NCI-H226 (cell line): ENCODE measurements around the gene FRMD4A.
"Not testable (repeated sequence)": the region's sequence is repeated elsewhere in the genome, so short reads cannot be mapped to it uniquely, and the experiment has no call there.

Source experiments
- DNase-seq: peaks from one replicate; pipeline ENCODE4 v3.0.0-alpha.2; 2015

The FRMD4A gene

GRCh38 chr10:13801907-13802288 is 528.8 kb downstream of the FRMD4A start:
- no peak for DNase-seq

- DNase-seq, result no peak
Observed at GRCh38 chr10:13801156-13801906, 529.4 kb downstream of the FRMD4A start.

DNA sequence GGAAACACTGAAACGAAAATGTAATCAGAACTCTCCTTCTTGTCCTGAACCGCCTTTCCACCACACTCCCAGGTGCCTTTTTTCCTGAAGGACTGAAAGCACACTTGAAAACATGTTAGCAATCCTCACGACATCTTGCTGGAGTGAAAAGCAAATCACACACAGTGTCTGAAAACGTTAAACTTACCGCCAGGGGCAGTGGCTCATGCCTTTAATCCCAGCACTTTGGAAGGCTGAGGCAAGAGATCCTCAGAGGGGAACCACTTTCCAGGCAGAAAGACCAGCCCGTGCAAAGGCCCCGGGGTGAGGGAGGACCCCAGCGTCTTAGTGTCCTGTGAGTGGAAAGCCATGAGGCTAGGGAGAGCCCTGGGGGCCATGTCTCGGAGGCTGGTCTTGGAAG is 533.6 kb downstream of the FRMD4A start:
- no peak for DNase-seq

DNA sequence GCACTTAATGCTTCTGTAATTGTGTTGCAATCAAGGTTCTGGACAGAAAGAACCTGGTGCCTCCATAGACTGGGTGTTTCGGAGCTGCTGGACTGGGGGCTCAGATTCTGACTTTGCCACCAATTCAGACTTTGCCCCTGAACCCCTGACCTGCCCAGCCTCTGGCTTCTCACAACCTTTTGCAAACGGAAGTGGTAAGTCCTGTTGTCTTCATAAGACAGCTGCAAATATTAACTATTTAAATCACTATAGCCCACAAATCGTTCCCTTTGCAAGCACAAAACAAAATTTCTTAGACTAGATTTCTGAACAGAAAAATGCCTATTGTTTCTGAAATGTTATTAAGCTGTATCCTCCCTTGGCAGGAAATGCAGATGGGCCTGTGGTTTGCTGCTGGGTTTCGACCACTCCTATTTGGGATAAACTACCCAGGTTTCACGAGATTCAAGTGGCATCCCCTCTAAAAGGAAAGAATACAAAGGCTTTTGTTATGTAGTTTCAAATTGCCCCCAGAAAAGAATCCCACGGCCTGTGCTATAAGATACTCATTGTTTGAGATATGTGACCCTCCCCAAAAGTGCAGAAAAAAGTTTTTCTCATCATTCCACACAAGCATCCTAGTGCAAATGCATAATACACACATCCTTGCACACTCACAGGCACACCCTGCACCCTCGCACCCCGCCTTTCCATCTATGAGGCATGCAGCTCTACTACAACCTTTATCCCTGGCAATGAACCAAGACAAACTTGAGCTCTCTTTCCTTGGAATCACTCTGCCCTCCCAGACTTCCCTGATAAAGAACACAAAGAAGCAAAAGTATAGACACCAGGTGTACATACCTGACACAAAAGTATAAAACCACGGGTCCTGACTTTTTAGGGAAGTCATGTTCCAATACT is 534.8 kb downstream of the FRMD4A start:
- peak; percentile 32 for DNase-seq

DNA sequence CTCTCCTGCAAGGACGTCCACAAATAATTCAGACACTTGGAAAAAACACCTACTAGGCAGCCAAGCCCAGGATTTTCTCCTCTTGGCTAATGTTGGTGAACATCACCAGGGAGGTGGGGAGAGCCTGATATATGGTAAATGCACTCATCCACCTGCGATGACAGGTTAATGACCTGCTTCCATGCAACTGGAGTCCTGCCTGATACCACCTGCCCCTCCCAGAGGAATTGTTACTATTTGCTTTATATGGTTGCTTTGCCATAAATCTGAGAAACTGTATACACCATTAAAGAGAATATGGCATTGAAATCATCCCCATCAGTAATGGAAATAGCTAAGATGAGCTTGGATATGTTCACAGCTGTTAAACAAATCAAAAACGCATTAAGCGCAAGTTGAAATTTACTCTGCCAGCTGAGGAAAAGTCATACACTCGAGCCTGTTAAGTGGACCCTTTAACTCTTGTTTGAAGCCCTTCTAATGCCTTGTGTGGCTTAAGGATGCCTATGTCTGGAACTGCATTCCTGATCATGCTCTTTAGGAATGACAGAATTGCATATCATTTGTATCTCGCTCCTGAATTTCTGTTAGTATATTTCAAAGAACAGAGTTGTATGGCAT is 535.6 kb downstream of the FRMD4A start:
- DNase-seq, result no peak

- no peak for DNase-seq
Observed at GRCh38 chr10:13792006-13792405, 538.7 kb downstream of the FRMD4A start.

GRCh38 chr10:13791483-13791882 is 539.2 kb downstream of the FRMD4A start:
- DNase-seq, result no peak

- DNase-seq, result no peak
Observed at GRCh38 chr10:13790196-13790595, 540.5 kb downstream of the FRMD4A start.

DNA sequence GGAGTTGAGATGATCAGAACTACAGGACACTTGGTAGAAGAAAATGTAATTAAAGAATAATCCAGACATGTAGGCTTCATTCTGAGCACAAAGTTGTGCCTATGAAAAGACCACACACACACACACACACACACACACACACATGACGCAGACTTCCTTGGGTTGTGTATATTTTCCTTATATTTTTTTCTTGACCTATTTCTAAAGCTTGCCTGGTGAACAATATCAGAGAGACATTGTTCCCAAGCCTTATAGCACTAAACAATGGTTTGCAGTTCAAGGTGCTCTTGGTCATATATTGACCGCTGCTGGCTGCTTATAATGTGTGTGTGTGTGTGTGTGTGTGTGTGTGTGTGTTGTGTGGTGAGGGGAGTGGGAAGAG is 541.3 kb downstream of the FRMD4A start:
- DNase-seq, result no peak

DNA sequence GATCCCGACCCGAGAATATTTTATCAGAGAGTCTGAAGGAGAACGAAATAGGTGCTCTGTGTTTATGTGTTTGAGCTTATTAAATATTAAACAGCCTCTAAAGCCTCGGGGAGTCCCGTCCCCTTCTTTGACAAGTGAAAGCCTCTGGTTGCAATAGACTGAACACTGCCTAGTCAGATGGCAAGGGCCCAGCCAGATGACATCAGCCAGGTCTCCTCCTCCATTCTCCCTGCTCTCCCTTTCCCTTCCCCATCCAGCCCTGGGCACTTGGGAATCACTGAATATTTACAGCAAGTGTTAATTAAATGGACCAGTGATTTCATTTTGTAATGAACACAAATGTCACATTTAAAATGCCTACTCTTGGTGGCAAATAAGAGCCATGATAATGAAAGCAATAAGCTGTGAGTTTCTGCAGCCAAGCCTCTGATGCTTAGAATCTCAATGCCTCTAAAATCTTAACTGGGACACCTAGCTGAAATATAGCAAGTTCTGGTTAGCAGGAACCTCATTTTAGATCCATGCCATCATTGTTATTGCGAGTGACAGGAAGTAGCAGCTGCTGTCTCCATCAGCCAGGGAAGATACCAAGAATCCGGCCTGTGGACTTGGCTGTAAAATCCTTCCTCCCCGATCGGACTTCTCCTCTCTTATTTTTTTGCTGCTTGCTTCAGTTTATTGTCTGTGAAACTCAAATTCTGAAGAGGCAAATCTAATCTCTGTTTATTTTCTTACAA is 541.8 kb downstream of the FRMD4A start:
- DNase-seq, result peak; percentile 58

DNA sequence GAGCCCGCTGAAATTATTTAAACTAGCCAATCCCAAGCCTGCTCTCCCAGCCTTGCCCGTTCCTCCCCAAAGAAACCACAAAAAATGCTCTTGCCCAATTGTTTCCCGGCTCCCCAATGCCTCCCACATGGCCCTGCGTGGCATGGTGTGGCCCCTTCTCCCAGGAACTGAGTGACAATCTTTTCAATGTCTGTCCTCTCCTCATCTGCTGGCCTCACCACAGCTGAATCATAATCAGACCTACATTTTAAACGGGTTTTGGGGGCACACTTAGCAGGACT is 542.5 kb downstream of the FRMD4A start:
- peak; percentile 59 for DNase-seq

- DNase-seq, result peak; percentile 96
Observed at GRCh38 chr10:13787015-13787421, 543.7 kb downstream of the FRMD4A start.

DNA sequence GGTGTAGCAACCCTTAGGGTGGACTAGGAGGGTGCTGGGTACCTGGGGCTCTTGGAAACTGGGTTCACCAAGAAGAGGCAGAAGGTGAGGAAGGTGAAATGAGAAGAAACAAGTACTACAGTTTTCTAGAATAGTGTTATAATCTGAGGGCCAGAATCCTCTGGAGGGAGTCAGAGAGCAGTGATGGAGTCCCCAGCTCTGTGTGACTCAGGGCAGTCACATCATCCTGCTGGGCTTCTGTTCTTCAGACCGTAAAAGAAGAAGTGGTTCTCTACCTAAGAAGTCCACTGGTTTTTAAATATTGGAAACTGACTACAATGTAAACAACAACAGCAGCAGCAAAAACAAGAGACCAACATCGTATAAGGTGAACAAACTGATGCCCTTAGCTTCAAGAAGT is 546.7 kb downstream of the FRMD4A start:
- no peak for DNase-seq

- DNase-seq, result no peak
Observed at GRCh38 chr10:13779748-13780147, 551.0 kb downstream of the FRMD4A start.

DNA sequence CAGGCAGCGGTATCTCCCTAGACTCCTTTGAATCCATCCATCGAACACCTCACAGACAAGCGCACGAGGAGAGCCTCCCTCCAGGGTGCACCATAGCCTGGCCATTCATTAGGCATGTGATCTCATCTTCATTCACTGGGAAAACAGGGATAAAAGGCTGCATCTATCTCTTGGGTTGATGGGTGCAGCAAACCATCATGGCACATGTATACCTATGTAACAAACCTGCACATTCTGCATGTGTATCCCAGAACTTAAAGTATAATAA is 552.1 kb downstream of the FRMD4A start:
- not testable (repeated sequence) for DNase-seq

GRCh38 chr10:13776861-13777311 is 553.8 kb downstream of the FRMD4A start:
- DNase-seq, result peak; percentile 65

- DNase-seq, result peak; percentile 69
Observed at GRCh38 chr10:13775786-13776775, 554.6 kb downstream of the FRMD4A start.

GRCh38 chr10:13774303-13774893 is 556.3 kb downstream of the FRMD4A start:
- DNase-seq, result no peak

DNA sequence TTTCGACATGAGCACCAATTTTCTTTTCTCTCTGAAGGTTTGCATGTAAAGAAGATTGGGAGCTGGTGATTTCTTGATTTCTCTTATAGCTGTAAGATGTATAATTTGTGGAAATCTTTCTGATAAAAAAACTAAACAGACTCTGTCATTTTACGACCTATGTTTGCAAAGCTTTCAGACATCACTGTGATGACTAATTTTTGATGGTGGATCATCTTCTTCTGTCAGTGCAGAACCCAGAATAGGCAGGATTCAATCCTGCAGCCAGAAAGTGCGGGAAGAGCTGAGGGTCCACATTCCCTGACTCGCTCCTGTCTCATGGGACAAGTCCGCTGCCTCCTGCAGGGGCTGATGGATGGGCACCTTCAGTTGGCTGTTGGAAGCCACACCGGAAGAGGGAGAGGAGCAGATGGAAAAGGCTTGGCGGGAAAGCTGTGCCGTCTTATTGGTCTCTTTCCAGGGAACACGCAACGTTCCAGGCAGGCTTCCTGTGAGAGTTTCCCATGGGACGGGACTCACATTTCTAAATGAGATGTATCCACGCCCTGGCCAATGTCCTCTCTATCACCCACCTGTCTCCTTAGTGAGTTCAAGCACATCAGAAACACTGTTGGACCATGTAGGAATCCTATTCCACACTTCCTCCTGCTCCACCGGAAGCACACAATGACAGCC is 557.1 kb downstream of the FRMD4A start:
- DNase-seq, result no peak

DNA sequence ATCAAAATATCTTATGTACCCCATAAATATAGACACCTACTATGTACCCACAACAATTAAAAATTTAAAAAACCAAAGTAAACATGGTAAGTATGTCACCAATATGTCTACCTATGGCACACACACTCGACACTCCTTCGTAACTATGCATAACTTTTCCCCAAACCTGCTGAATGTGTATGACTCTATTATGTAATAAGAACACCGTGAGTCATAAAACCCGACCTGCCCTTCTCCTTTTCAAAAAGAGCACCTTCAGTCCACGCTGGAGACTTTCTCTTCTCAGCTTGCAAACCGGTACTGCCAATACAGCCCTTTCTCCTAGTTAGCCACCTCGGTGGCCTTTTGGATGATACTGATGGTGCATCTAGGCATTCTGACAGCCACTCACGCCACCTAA is 557.7 kb downstream of the FRMD4A start:
- no peak for DNase-seq

DNA sequence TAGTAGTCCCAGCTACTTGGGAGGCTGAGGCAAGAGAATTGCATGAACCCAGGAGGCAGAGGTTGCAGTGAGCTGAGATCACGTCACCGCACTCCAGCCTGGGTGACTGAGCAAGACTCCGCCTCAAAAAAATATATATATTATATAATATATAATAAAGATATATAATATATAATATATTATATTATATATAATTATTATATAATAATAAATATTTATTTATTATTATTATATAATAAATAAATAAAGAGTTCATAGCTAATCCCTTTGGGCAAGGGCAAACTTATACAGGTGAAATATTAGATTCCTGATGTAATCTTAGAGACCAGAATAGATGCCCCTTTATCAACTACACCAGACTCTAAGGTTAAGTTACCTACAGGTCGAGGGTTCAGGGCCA is 558.7 kb downstream of the FRMD4A start:
- DNase-seq, result no peak
